CD4-positive, alpha-beta T cell treated with Interleukin-6 for 4 hours (primary cell): ENCODE measurements around the gene DHX8.

Source experiments
- DNase-seq: peaks from one replicate; pipeline ENCODE4 v3.0.0-alpha.2; 2020; ENCODE audit warnings: mixed read lengths

Gene DHX8

DNA sequence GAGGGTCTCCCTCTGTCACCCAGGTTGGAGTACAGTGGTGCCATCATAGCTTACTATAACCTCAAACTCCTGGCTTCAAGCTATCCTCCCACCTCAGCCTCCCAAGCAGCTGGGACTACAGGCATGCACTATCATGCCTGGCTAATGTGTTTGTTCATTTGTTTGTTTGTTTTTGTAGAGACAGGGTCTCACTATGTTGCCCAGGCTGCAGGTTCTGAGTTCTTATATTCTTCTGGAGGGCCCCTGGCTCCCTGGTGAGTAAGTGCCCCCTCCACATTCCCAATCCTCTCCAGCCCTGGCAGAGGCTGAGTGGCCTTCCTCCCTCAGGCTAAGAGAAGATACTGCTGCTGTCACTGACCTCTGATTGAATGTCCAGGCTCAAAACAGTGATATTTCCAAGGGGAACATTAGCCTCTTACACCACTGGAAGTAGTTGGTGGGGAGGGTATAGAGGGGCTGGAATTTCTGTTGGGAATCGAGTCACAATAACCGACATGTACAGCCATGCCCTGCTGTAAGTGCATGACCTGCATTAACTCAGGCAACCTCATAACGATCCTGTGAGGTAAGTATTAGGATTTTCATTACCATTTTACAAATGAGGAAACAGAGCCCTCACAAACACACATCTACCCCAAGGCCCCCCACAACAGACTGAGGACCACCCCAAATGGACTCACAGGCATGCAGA lies 65.1 kb downstream of the DHX8 start:
- no peak for DNase-seq

DNA sequence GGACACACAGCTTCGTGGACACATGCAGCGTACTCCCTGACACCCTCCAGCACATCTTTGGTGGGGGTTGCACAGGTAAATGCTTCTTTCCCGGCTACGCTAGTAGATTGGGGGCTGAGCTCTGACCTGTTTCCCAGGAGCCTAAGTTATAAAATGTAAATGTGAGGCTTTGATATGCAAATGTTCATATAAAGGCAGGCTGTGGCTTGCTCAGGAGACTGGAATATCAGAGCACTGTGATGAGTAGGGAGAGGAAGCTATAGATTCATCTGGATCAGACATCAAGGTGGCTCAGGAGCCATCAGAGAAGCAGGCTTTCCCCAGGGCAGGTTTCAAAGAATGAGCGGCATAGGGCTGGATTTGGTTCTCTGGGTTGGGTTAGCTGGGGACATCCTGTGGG lies 65.7 kb downstream of the DHX8 start:
- DNase-seq: no peak

DNA sequence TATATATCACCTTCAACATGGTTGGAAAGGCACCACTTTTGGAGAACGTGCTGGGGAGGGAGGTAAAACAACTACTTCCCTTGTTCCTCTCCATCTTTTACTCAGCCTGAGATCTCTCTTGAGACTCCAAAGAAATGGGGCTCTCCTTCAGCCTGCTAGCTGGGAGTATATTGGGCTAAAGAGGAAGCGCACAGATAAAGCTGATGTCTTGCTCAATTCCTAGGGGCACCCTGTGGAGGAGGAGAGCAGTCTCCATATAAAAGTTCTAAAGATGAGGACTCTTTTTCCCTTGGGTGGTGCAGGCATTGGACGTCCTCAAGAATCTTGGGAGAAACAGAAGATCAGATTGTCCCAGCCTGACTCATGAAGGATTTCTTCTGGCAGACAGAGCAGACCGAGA lies 67.0 kb downstream of the DHX8 start:
- no peak for DNase-seq

DNA sequence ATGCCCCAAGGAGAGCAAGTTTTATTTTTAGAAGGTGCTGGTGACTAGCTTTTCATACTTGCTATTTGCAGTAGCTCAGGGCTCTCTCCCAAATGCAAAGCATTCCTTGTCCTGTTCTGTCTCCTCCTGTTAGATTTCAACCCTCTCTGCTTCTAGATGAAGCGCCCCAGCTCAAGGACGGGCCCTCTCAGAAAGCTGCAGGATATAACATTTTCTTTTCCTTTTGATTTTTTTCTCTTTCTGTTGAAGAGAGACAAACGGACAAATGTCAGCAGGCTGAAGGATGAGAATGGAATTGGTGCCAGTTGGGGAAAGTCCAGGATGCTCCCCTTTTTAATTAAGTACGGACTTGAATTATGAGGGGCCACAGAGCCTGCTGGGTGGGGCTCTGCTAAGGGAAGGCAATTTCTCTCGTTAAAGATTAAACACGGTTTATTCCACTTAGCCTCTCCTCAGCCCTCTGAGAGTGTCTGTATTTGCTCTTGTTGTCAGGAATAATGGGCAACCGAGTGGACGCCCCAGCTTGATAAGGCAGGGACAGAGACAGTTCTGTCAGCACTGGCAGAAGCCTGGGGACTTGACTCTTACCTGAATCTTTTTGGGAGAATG lies 68.6 kb downstream of the DHX8 start:
- DNase-seq: no peak

DNA sequence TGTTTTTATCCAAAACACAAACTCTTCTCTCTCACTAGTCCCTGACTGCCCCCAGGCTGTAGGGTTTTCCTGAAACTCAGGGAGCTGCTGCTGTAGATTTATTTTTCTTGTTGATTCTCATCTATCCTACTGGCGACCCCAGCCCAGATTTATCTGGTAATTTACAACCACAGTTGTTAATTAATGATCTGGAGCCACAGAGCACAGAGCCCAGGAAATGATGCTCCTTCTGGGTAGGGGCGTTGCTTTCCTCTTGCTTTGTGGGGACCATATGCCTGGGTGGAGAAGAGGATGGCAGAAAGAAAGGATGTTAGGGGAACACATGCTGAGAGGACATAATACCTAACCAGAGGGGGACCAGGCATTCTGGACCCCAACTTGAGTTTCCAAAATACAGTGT lies 69.8 kb downstream of the DHX8 start:
- DNase-seq: no peak

DNA sequence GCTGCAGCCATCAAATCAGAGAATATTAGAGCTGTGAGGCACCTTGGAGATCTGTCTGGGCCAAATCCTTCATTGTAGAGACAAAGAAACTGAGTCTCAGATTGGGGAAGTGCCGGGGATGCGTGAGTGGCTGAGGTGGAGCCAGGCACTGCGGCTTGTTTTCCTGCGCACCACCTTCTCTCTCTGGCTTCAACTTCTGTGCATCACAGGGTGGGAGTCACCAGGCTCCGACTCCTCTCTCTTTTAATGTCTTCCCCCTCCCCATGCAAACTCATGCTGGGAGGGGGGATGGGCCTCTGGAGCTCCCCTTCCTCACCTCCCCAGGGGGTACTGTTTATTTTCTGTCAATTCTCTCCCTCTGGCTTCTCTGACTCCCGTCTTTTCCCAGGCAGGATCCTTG lies 71.1 kb downstream of the DHX8 start:
- no peak for DNase-seq

DNA sequence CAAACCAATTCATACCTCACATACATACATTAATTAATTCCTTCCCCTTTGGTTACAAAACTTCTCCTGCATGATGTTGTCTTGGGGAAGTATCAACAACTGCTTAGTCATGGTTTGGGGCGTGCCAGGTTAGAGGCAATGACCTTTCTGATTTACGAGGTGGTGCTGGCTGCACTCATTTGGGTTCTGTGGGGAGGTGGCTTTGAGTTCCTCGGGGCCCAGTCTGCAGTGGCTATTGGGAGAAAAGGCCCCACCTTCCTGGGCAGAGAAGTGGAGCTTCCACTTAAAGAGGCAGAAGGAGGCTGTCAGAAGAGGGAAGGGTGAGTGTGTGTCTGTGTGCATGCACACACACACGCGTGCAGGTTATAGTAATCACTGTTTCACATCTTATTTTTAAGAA lies 72.5 kb downstream of the DHX8 start:
- DNase-seq: no peak

DNA sequence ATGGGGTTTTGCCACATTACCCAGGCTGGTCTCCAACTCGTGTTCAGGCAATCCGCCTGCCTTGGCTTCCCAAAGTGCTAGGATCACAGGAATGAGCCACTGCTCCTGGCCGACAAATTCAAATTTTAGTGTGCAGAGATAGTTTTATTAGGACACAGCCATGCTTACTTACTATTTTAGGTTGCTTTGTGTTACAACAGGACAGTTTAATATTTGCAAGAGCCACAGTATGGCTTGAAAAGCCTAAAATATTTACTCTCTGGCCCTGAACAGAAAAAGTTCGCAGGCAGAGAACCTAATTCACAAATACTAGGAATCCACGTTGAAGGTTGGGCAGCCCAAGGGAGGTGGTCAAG lies 75.0 kb downstream of the DHX8 start:
- no peak for DNase-seq

DNA sequence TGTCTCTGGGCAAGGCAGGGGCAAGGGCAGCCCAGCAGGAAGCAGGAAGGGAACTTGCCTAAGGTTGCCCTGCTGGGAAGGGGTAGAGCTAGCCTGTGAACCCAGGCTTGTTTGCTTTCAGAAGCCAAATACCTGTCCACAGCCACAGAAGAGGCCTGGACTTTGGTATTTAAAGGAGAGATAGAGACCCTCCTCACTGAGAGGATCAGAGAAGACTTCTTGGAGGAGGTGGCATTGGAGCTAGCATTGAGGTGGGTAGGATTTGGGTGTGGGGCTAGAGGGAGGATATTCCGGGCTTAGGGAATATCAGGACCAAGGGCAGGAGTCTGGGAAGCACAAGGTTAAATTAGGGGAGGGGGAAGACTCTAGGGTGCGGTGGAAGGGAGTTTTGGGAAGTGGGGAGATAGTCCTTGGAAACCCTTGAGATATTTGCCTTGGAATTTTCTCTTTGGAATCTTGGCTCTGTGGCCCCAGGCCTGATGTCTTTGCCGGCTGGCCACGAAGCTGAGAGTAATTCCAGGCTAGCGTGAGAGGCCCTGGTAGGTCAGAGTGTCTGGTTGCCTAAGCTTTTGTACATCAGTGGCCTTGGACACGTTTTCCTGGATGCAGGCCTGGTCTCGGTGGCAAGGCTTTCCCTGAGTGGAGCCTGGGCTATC lies 75.5 kb downstream of the DHX8 start:
- no peak for DNase-seq

DNA sequence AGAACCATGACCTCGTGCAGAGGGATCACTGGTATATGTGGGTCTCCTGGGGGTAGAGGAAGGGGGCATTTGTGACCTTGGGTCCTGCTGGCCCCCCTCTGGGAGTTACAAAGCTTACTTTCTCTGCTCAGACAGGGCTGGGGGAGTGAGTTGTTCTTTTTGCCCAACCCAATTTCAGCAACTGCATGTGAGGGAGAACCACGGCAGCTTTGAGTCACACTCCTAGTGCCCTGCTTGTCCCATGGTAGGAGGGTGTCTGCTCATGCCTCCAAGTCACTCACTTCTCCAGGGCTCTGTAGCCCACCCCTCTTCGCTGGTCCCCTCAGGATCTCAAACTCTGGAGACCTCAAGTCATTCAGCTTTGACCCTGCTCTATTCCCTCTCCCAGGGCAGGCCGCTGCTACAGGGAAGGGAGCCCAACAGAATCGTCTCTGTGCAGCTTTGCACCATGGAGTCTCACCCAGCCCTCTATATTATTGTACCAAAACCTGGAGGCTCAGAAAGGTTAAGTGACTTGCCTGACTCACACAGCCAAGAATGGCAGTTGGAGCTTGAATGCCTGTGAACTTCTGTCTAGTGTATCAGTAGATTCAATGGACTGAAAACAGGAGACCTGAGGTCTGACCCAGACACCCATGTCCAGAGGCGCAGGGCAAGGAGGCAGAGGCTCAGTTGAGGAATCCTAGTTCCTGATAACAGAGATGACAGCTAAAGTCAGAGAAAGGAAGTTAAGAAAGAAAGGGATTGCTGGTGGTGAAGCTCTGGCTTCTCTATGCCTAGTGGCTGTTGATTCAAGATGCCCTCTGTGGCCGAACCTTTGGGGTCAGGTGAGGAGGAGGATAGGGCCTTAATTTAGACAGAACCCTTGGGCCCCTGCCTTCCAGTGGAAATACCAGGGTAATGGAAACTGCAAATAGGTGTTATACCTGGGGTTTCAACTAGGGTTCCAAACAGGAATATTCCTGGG lies 77.0 kb downstream of the DHX8 start:
- DNase-seq: no peak

DNA sequence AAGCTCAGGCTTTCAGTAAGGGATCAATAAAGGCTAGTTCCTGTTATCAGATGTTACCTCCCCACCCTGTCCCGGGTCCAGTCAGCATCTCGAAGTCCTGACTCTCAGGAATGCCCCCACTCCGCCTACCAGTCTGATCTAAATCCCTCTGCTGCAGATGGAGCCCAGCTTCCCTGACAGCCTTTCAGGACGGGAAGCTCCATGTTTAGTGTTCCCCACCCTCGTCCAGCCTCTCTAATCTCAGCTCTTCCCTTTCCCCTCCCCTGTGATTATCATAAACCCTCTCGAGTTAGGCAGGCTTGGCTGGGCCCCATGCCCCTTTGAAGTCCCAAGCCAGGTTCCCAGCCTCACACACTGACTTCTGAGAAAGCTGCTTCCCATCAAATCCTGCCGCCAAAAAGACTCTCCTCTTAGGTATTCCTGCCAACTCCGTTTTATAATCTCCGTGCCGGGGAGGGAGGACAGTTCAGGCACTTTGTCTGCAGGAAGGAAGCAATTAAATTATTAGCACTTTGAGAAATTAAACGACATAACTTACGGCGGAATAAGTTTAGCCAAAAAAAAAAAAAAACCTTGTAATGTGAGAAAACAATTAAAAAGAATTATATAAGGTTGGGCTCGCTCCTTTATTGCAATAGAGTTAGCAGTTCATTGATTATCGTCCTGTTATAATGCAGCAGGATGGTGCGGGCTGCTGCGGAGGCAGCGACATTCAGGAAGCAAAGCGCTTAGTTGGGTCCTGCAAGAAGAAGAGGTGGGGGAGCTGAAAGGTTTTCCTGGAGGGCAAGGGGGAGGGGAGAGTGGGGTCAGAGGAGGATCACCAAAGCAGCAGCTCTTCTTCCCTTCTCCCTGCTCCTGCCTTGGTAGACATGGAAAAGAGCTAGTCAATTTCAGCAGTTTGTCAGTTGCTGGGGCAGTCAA lies 79.2 kb downstream of the DHX8 start:
- no peak for DNase-seq

DNA sequence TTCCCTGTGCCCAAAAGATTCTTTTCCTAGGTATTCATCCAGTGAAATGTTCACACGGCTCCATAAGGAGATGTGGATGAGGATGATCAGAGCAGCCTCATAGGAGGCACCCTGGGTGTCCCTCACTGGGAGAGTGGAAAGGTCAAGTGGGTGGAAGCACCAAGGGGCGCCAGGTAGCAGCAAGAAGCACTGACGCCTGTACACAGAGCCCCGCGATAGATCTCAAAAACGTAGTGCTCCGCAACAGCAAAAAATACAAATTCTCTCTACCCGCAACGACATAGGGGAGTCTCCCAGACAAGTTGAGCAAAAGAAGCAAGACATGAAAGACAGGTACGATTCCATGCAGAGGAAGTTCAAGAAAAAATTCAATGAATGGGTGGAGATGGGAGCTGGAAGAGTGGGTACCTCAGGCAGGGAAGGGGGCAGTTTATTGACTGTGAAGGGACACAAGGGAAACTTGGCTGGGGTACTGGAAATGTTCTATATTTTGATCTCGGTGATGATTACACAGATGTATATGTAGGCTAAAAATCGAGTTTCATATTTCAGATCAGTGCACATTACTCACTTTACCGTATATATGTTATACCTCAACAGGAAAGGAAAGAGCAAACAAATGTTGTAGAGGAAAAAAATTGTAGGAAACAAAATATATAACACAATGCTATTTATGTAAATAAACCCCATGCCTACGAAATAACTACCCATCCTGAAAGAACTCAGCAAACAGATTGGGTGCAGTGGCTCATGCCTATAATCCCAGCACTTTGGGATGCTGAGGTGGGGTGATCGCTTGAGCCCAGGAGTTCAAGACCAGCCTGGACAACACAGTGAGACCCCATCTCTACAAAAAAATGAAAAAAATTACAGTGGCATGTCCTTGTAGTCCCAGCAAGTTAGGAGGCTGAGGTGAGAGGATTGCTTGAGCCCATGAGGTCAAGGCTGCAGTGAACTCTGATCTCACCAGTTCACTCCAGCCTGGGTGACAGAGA lies 80.1 kb downstream of the DHX8 start:
- no peak for DNase-seq

DNA sequence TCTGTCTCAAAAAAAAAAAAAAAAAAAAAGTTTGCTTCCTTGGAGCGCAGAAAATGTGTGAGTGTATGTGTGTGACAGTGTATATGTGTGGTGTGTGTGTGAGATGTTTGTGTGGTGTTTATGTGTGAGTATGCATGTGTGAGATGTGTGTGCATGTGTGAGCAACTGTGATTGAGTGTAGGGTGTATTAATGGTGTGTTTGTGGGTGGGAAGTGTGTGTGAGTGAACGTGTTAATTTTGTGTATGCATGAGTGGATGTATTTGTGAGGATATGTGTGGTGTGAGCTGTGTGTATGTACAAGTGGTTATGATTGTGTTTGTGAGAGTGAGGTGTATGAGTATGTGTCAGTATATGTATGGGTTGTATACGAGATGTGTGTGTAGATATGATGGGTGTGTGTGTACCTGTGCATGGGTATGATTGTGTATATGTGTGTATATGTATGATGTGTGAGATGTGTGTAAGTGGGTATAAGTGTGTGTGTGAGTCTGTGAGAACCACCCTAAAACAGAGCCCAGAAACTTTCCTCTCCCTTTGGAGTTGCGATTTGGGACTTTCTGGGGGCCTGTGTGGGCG lies 84.8 kb downstream of the DHX8 start:
- DNase-seq: no peak

DNA sequence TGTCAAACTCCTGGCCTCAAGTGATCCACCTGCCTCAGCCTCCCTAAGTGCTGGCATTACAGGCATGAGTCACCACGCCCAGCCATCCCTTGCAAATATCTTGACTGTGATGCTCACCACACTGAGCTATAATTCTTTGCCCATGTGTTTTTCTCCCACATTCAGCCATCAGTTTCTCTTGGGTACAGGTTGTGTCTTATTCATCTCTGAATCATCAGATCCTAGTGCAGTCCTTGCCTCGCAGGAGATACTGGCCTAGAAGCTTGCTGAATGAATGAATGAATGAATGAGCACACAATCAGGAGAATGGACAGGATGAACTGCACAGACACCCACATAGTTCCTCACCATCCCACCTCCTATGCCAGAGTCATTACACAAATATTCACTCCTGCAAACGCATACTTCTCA lies 86.7 kb downstream of the DHX8 start:
- no peak for DNase-seq

DNA sequence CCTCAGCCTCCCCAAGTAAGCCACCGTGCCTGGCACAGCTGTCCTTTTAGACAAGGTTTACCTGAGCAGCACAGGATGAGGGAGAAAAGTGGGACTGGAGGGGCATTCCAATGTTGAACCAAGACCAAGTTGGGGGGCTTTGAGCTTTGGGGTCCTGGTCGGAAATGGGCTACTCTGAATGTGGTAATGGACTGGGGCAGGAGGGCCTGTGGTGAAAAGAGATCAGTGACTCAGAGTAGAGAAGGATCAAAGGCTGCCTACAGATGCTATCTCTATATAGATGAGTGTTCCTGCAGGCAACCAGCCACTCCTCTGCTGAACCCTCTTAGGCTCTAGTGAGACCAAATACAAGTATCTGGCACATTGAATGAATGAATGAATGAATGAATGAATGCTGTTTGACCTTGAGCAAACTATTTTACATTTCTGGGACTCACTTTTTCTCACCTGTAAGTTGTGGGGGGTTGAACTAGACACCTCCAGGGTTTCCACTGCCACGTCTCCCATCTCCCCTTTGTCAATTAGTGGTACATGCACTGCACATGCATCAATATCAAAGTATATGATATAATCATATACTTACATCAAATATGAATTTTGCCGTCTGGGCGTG lies 88.7 kb downstream of the DHX8 start:
- no peak for DNase-seq

DNA sequence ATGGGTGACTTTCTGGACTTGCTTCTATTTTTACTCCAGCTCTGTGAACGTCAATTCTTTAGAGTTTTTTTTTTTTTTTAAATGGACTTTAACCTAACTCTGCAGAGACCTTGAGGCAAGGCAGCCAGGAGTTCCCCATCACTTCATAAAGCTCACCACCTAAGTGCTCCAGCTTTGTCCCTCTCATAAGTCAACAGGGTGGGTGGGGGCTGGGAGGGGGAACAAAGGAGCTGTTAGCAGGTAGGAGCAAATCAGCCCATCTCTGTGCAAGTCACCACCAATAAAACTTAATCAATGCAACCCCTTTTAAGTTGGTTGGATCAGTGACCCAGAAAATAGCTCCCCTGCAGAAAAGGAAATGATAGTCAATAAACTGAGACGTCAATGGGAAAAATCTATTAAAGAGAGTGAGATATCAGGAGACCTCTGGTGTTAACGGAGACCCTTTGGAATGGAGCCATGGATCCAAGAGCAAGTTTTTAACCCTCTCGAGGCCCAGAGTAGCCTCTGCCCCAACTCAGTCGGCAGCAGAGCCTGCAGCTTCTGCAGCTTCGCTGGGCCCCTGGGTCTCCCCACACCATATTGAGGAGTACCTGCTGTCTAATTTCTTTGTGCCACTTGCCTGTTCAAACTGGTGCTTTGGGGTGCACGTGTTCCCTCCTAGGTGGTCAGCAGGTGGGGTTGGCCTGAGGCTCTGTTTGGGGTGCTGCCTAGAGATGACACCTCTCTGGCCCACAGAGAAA lies 90.0 kb downstream of the DHX8 start:
- no peak for DNase-seq

DNA sequence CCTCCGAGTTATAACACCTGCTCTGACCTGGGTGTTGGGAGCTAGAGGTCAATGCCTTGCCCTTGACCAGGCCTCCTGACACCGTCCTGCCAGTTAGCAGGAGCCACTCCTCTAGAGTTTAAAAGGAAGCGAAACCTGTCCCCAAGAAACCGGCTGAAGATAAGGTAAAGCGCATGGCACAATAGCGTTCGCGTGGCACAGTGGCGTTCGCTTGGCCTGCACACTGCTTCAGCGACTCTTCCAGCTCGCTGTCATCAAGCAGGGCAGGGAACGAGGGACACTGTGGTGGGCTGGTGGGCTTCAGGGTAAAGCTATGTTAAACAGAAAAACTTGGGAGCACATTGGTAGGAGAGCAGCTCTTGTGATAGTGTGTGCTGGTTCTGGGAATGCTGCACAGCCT lies 90.6 kb downstream of the DHX8 start:
- DNase-seq: no peak

DNA sequence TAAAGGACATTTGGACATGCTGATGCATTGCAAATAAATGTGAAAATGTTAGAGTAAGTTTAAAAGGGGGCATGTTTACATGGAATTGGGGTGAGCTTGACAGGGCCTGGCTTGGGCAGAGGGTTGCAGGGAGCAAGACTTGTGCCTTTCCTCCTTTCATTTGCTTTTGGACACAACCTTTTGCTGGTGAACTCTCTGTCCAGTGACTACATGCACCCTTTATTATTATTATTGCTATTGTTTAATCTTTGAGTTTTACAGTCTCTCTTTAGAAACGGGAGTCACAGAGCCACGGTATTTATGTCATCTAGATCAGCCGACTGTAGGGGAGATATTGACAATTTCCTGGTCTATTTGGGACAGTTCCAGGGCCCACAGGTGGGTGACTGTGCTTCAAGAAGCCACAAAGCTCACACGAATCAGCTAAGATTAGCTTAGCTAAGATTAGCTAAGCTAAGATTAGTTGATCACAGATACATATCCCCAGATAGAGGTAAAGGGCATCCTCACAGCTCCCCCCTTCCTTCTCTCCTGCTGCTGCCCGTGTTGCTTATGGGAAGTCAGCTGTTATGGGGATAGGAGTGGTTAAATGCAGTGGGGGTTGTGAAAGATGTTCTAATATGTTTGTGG lies 91.2 kb downstream of the DHX8 start:
- DNase-seq: no peak
